ENCODE measurements around the gene NAT10.

GRCh38 chr11:34165786-34166555 lies 60.5 kb downstream of the NAT10 start:
- TF ChIP-seq POLR2AphosphoS5 (IDR thresholded peaks at IDR 0.05; ENCODE audit: borderline replicate concordance, low read depth, low read length) = no peak
- no peak for TF ChIP-seq EZH2 (IDR thresholded peaks at IDR 0.05)

All from SK-N-MC (cell line).